ENCODE data around the gene SNCAIP. TPM values are rescaled to one million over a fixed set of nuclear protein-coding genes. Genes with fewer than 3 reads are reported as not detected.

The SNCAIP gene
- total RNA-seq, 4 donors from 2014 or later: 0.82 to 2.2 (median 1.6) TPM; not detected in 1

GRCh38 chr5:122363623-122364022 lies 51.6 kb downstream of the SNCAIP start:
- H3K36me3 ChIP-seq: no peaks in the 10 kb centered on the region
- intact Hi-C loops (cut with DNase I; ENCODE audit: low total_unique reads): no loop called here
- H3K9me3 ChIP-seq: no peaks in the 10 kb centered on the region
- H3K27me3 ChIP-seq: no peaks in the 10 kb centered on the region
- in situ Hi-C loops (cut with MboI; ENCODE audit: low pct_ligation_motif_present in 1 of 4, low pct_unique_long_range_greater_than_20kb in 1 of 4, low sequenced_read_pairs in 3 of 4): no loop called here
- TF ChIP-seq POLR2AphosphoS5 (IDR thresholded peaks at IDR 0.05): no peak
- peaks cover 0 to 2% (median 0%) of the 10 kb centered on the region in 4 donors for H3K4me1 ChIP-seq
- DNase-seq: no peak
- H3K27ac ChIP-seq: no peak overlapping the region
- no peak overlapping the region for H3K4me3 ChIP-seq
- 82 to 96% methylated on average over 1 of the region's 1 CpG for WGBS, 2 donors (ENCODE audit: low coverage in 1 of 2)

GRCh38 chr5:122366501-122366900 lies 54.5 kb downstream of the SNCAIP start:
- WGBS, 2 donors (ENCODE audit: low coverage in 1 of 2): 82 to 88% methylated on average over 3 of the region's 3 CpGs
- no peaks in the 10 kb centered on the region for H3K9me3 ChIP-seq
- TF ChIP-seq CTCF (IDR thresholded peaks at IDR 0.05): no peak
- no peak for TF ChIP-seq EP300 (IDR thresholded peaks at IDR 0.05; ENCODE audit: low read depth)
- no peak for TF ChIP-seq POLR2A (IDR thresholded peaks at IDR 0.05)
- TF ChIP-seq POLR2AphosphoS5 (IDR thresholded peaks at IDR 0.05): no peak
- H3K27ac ChIP-seq: no peak overlapping the region
- no peaks in the 10 kb centered on the region for H3K27me3 ChIP-seq
- H3K36me3 ChIP-seq: no peaks in the 10 kb centered on the region
- H3K4me3 ChIP-seq: no peak overlapping the region
- H3K4me1 ChIP-seq: no peaks in the 10 kb centered on the region
- in situ Hi-C loops (cut with MboI; ENCODE audit: low pct_ligation_motif_present in 1 of 4, low pct_unique_long_range_greater_than_20kb in 1 of 4, low sequenced_read_pairs in 3 of 4) (no loop called here), intact Hi-C loops (cut with DNase I; ENCODE audit: low total_unique reads) (no loop called here)
- no peak for DNase-seq

- no peaks in the 10 kb centered on the region for H3K9me3 ChIP-seq
- TF ChIP-seq POLR2AphosphoS5 (IDR thresholded peaks at IDR 0.05): no peak
- no peak for TF ChIP-seq EP300 (IDR thresholded peaks at IDR 0.05; ENCODE audit: low read depth)
- no peak for TF ChIP-seq CTCF (IDR thresholded peaks at IDR 0.05)
- TF ChIP-seq POLR2A (IDR thresholded peaks at IDR 0.05): no peak
- no peak for DNase-seq
- H3K4me1 ChIP-seq: no peaks in the 10 kb centered on the region
- 67 to 88% methylated on average over 1 to 3 of the region's 3 CpGs for WGBS, 2 donors (ENCODE audit: low coverage in 1 of 2)
- H3K27me3 ChIP-seq: no peaks in the 10 kb centered on the region
- in situ Hi-C loops (cut with MboI; ENCODE audit: low pct_ligation_motif_present in 1 of 4, low pct_unique_long_range_greater_than_20kb in 1 of 4, low sequenced_read_pairs in 3 of 4): no loop called here
- intact Hi-C loops (cut with DNase I; ENCODE audit: low total_unique reads): no loop called here
- no peak overlapping the region for H3K27ac ChIP-seq
- no peaks in the 10 kb centered on the region for H3K36me3 ChIP-seq
- no peak overlapping the region for H3K4me3 ChIP-seq
Measured at GRCh38 chr5:122367456-122367855, 55.4 kb downstream of the SNCAIP start.

GRCh38 chr5:122368510-122369251 lies 56.6 kb downstream of the SNCAIP start:
- intact Hi-C loops (cut with DNase I; ENCODE audit: low total_unique reads): no loop called here
- Histone ChIP-seq H3K27ac (no peak overlapping the region), H3K4me1 (peaks cover 0 to under 1% (median 0%) of the 10 kb centered on the region in 4 donors), H3K27me3 (no peaks in the 10 kb centered on the region), H3K36me3 (no peaks in the 10 kb centered on the region), H3K9me3 (no peaks in the 10 kb centered on the region), H3K4me3 (no peak overlapping the region)
- TF ChIP-seq POLR2AphosphoS5 (IDR thresholded peaks at IDR 0.05) (no peak), EP300 (IDR thresholded peaks at IDR 0.05; ENCODE audit: low read depth) (no peak), CTCF (IDR thresholded peaks at IDR 0.05) (no peak), POLR2A (IDR thresholded peaks at IDR 0.05) (no peak)
- WGBS, 2 donors (ENCODE audit: low coverage in 1 of 2): 91 to 98% methylated on average over 4 to 5 of the region's 5 CpGs
- DNase-seq: no peak
- in situ Hi-C loops (cut with MboI; ENCODE audit: low pct_ligation_motif_present in 1 of 4, low pct_unique_long_range_greater_than_20kb in 1 of 4, low sequenced_read_pairs in 3 of 4): no loop called here

Data from transverse colon (tissue), 4 donors.